ENCODE measurements around the gene WDR33.

WDR33 gene

GRCh38 chr2:127698553-127699355, 112.2 kb downstream of the WDR33 start:
- H3K9me3 ChIP-seq (ENCODE audit: insufficient read depth, low read length, severe bottlenecking), result no peaks in the 10 kb centered on the region

GRCh38 chr2:127697482-127698180, 113.3 kb downstream of the WDR33 start:
- Histone ChIP-seq H3K4me2 (ENCODE audit: insufficient read depth, low read length) (no peak overlapping the region), H3K27ac (ENCODE audit: low read length) (no peak overlapping the region), H3K36me3 (ENCODE audit: insufficient read depth, low read length) (no peaks in the 10 kb centered on the region; the same call in 1 of the 2 replicates), H3K79me2 (ENCODE audit: insufficient read depth, low read length) (peaks cover 19% of the 10 kb centered on the region), H4K20me1 (ENCODE audit: insufficient read depth, low read length) (no peaks in the 10 kb centered on the region), H3K27me3 (ENCODE audit: insufficient read depth, low read length, poor library complexity) (no peaks in the 10 kb centered on the region), H3K9ac (ENCODE audit: low read depth, low read length) (no peak overlapping the region), H2AFZ (ENCODE audit: low read depth, low read length) (no peak overlapping the region), H3K9me3 (ENCODE audit: insufficient read depth, low read length, severe bottlenecking) (no peaks in the 10 kb centered on the region), H3K4me1 (ENCODE audit: insufficient read depth, low read length) (peaks cover 16% of the 10 kb centered on the region), H3K4me3 (ENCODE audit: low read depth in 1 of 2, low read length in 2 of 2) (no peak overlapping the region)
- DNase-seq, result no peak
- ATAC-seq (ENCODE audit: insufficient read depth, low read depth), result no peak
- TF ChIP-seq EZH2 (IDR thresholded peaks at IDR 0.05; ENCODE audit: borderline replicate concordance, low read depth, low read length, severe bottlenecking), result no peak
- no peak for TF ChIP-seq CTCF (IDR thresholded peaks at IDR 0.05; ENCODE audit: borderline replicate concordance, extremely low read depth, low read length, poor library complexity, severe bottlenecking)

More at GRCh38 chr2:127698553-127699355, 112.2 kb downstream of the WDR33 start:
- H3K9ac ChIP-seq (ENCODE audit: low read depth, low read length), result no peak overlapping the region
- no peak overlapping the region for H2AFZ ChIP-seq (ENCODE audit: low read depth, low read length)
- peaks cover 6% of the 10 kb centered on the region for H3K36me3 ChIP-seq (ENCODE audit: insufficient read depth, low read length)
- no peak overlapping the region for H3K4me3 ChIP-seq (ENCODE audit: low read depth in 1 of 2, low read length in 2 of 2)
- H3K79me2 ChIP-seq (ENCODE audit: insufficient read depth, low read length), result peaks cover 30% of the 10 kb centered on the region
- ATAC-seq (ENCODE audit: insufficient read depth, low read depth) (no peak), DNase-seq (no peak)
- peaks cover 5% of the 10 kb centered on the region; the same call in 1 of the 2 replicates for H4K20me1 ChIP-seq (ENCODE audit: insufficient read depth, low read length)
- H3K27ac ChIP-seq (ENCODE audit: low read length), result no peak overlapping the region
- TF ChIP-seq CTCF (IDR thresholded peaks at IDR 0.05; ENCODE audit: borderline replicate concordance, extremely low read depth, low read length, poor library complexity, severe bottlenecking) (no peak), EZH2 (IDR thresholded peaks at IDR 0.05; ENCODE audit: borderline replicate concordance, low read depth, low read length, severe bottlenecking) (no peak)
- peaks cover 27% of the 10 kb centered on the region for H3K4me1 ChIP-seq (ENCODE audit: insufficient read depth, low read length)
- H3K27me3 ChIP-seq (ENCODE audit: insufficient read depth, low read length, poor library complexity), result no peaks in the 10 kb centered on the region
- H3K4me2 ChIP-seq (ENCODE audit: insufficient read depth, low read length), result no peak overlapping the region

GRCh38 chr2:127695491-127696472, 115.2 kb downstream of the WDR33 start:
- H3K27ac ChIP-seq (ENCODE audit: low read length), result no peak overlapping the region
- H3K9me3 ChIP-seq (ENCODE audit: insufficient read depth, low read length, severe bottlenecking), result peaks cover 9% of the 10 kb centered on the region
- peak; percentile 22 for TF ChIP-seq CTCF (IDR thresholded peaks at IDR 0.05; ENCODE audit: borderline replicate concordance, extremely low read depth, low read length, poor library complexity, severe bottlenecking)
- TF ChIP-seq EZH2 (IDR thresholded peaks at IDR 0.05; ENCODE audit: borderline replicate concordance, low read depth, low read length, severe bottlenecking), result no peak
- H3K79me2 ChIP-seq (ENCODE audit: insufficient read depth, low read length), result peaks cover 3% of the 10 kb centered on the region
- DNase-seq, result no peak
- no peak overlapping the region for H3K4me3 ChIP-seq (ENCODE audit: low read depth in 1 of 2, low read length in 2 of 2)
- H3K4me2 ChIP-seq (ENCODE audit: insufficient read depth, low read length), result no peak overlapping the region
- no peaks in the 10 kb centered on the region for H4K20me1 ChIP-seq (ENCODE audit: insufficient read depth, low read length)
- H3K4me1 ChIP-seq (ENCODE audit: insufficient read depth, low read length), result peaks cover 8% of the 10 kb centered on the region
- no peak overlapping the region for H3K9ac ChIP-seq (ENCODE audit: low read depth, low read length)
- H3K36me3 ChIP-seq (ENCODE audit: insufficient read depth, low read length), result no peaks in the 10 kb centered on the region
- ATAC-seq (ENCODE audit: insufficient read depth, low read depth), result no peak
- no peaks in the 10 kb centered on the region for H3K27me3 ChIP-seq (ENCODE audit: insufficient read depth, low read length, poor library complexity)
- H2AFZ ChIP-seq (ENCODE audit: low read depth, low read length), result no peak overlapping the region

All from DND-41 (cell line).